IPS-20b (cell line): ENCODE results near the gene GAS2.
A peak's percentile ranks its signal among the peaks of the same experiment; 100 is the strongest.
"Not testable (repeated sequence)": the region's sequence is repeated elsewhere in the genome, so short reads cannot be mapped to it uniquely, and the experiment has no call there.

ENCODE experiments used
- H3K27ac ChIP-seq: one replicate; pipeline ENCODE4 v1.5.1; 2013; ENCODE audit warnings: low read length
- H3K27me3 ChIP-seq: 2 replicates; pipeline ENCODE4 v1.6.1; 2013; ENCODE audit warnings: mild to moderate bottlenecking, low read length, inconsistent platforms; ENCODE audit not compliant: insufficient read depth
- H3K36me3 ChIP-seq: 2 replicates; pipeline ENCODE4 v1.6.1; 2013; ENCODE audit warnings: low read depth, mild to moderate bottlenecking, inconsistent platforms, low read length, moderate library complexity; ENCODE audit not compliant: insufficient read depth
- H3K4me1 ChIP-seq: 2 replicates; pipeline ENCODE4 v1.6.1; 2013; ENCODE audit warnings: mild to moderate bottlenecking, control low read depth, inconsistent platforms, low read length, moderate library complexity; ENCODE audit not compliant: insufficient read depth
- H3K4me3 ChIP-seq: 2 replicates; pipeline ENCODE4 v1.5.1; 2013; ENCODE audit warnings: mild to moderate bottlenecking, low read length, inconsistent platforms
- H3K9ac ChIP-seq: 2 replicates; pipeline ENCODE4 v1.6.1; 2013; ENCODE audit warnings: low read depth, mild to moderate bottlenecking, inconsistent platforms, low read length, moderate library complexity
- H3K9me3 ChIP-seq: 2 replicates; pipeline ENCODE4 v1.6.1; 2013; ENCODE audit warnings: mild to moderate bottlenecking, low read depth, low read length, inconsistent platforms; ENCODE audit not compliant: insufficient read depth

The GAS2 gene

DNA sequence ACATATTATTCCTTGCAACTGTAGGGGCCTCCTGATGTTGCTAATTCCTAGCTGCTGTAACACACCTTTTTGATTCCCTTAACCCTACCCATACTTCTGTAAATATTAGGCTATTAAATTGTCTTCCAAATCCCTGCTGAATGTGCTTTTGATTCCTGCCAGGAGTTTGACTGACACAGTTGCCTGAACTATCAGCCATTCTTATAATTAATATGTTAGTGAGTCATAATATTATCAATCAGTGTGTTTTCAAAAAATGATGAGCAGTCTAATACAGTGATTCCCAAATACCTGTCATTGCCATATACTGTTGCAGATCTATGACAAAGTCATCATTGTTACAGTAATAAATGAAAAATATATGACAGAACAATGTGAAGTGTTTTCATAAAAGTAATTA is 24.9 kb upstream of the GAS2 start:
- H3K4me3 ChIP-seq: no peak overlapping the region
- H3K9me3 ChIP-seq: no peaks in the 10 kb centered on the region
- peaks cover 4% of the 10 kb centered on the region; the same call in 1 of the 2 replicates for H3K4me1 ChIP-seq

DNA sequence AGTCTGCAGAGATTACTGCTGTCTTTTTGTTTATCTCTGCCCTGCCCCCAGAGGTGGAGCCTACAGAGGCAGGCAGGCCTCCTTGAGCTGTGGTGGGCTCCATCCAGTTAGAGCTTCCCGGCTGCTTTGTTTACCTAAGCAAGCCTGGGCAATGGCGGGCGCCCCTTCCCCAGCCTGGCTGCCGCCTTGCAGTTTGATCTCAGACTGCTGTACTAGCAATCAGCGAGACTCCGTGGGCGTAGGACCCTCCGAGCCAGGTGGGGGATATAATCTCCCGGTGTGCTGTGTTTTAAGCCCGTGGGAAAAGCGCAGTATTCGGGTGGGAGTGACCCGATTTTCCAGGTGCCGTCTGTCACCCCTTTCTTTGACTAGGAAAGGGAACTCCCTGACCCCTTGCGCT is 14.1 kb upstream of the GAS2 start:
- H3K27me3 ChIP-seq, H3K36me3 ChIP-seq, H3K4me1 ChIP-seq, H3K4me3 ChIP-seq, H3K27ac ChIP-seq, H3K9me3 ChIP-seq, H3K9ac ChIP-seq: not testable (repeated sequence)

More for the DNA sequence above, 24.9 kb upstream of the GAS2 start:
- 0 out of 2 replicates have a peak, but pooled peaks cover 10% of the 10 kb centered on the region for H3K27me3 ChIP-seq
- no peak overlapping the region for H3K9ac ChIP-seq
- no peak overlapping the region for H3K27ac ChIP-seq
- H3K36me3 ChIP-seq: no peaks in the 10 kb centered on the region

DNA sequence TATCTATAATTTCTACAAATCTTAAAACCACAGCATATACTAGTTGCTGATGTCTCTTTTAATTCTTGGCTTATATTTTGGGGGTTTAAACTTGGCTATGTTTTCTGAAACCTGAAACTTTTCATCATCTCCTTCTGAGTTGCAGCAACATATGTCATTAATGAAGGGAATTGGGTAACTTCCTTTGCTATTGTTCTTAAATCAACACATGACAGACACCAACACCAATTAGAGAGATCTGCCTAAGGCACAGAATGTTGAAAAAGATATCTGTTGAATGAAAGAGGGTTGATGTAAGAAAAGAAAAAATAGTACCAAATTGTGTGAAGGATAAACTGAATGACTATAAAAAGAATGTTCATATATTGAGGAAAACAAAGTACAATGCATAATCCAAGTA is 10.3 kb upstream of the GAS2 start:
- Histone ChIP-seq H3K27ac (no peak overlapping the region), H3K9ac (no peak overlapping the region)

DNA sequence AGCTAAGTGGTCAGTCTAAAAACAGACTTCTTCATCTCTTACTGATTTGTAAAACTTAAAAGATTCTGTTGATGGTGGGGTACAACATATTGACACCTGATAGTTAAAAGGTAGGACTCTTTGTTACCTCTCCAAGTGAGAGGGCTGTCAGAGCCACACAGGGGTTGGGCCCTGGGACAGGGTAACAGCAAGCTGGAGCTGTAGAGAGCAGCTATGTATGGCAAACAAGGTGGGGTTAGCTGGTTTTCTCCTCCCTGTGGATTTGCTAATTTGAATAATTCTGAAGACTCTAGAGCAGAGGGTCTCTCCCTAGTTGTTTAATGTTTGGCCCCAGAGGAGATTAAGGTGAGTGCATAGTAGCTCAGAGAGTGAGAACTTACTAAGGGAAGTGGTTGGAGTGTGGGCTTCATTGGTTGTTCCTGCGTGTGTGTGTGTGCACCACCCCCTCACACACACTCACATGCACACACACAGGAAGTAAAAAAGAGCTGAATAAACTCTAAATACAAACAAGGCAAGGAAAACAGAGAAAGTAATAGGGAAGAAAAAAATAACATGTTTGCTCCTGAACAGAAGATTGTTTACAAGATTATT is 9.2 kb upstream of the GAS2 start:
- H3K9ac ChIP-seq: no peak overlapping the region
- peaks cover 6% of the 10 kb centered on the region for H3K4me1 ChIP-seq
- H3K36me3 ChIP-seq: no peaks in the 10 kb centered on the region
- no peak overlapping the region for H3K4me3 ChIP-seq
- no peaks in the 10 kb centered on the region for H3K9me3 ChIP-seq
- H3K27me3 ChIP-seq: no peaks in the 10 kb centered on the region
- H3K27ac ChIP-seq: no peak overlapping the region

More for the DNA sequence above, 10.3 kb upstream of the GAS2 start:
- Histone ChIP-seq H3K36me3 (no peaks in the 10 kb centered on the region), H3K4me3 (no peak overlapping the region), H3K27me3 (no peaks in the 10 kb centered on the region), H3K9me3 (no peaks in the 10 kb centered on the region), H3K4me1 (peaks cover 6% of the 10 kb centered on the region)

DNA sequence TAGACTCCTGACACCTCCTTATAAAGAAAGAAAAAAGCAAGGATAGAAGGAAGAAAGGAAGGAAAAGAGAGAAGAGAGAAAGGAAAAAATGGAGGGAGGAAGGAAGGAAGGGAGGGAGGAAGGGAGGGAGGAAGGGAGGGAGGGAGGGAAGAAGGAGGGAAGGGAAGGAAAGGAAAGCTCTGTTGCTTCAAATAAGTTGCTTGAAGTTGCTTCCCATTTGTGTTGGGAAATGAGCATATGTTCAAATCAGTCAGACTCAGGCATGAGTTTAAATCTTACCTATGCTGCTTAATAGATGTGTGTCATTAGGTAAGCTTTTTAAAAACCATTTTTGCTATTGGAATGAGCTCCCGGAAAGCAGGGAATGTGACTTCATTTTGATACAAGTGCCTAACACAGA is 6.6 kb upstream of the GAS2 start:
- H3K9ac ChIP-seq: no peak overlapping the region
- peaks cover 6% of the 10 kb centered on the region for H3K4me1 ChIP-seq
- H3K27ac ChIP-seq: no peak overlapping the region

DNA sequence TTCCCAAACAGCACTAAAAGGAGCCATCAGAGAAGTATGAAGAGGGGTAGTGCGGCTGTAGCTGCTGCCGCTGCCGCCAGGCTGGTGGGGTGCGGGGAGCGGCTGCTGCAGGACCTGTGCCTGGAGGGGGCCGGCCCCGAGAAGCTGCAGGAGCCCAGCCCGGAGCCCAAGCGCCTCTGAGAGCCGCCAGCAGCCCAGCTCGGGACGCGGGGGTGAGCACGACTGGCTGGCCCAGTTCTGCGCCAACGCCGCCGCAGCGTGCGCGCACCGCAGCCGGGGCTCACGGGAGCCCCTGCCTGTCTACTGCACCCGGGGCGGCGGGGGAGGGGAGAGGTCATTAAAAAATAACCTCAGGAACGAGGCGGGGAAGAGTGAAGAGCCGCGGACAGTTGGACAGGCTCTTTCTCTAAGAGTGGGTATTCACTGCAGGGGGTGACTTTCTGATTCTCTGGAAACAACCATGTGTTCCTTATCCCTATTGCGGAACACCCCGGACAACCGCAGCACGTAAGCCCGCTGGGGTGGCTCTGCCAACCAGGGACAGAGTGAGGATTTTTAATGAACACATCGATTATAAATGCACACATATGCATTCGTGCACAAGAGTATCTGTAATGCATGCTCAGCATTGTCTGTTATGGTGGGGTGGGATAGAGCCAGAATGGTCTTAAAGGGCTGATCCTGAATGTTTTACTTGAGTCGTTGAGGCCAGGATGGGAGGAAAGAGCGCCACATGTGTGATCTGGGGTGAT is 453 bp downstream of the GAS2 start:
- Histone ChIP-seq H3K36me3 (no peaks in the 10 kb centered on the region), H3K27me3 (peaks cover 33% of the 10 kb centered on the region), H3K9ac (peak overlapping the region; percentile 29), H3K4me3 (peak overlapping the region; percentile 70), H3K4me1 (peaks cover 11% of the 10 kb centered on the region; the same call in 1 of the 2 replicates), H3K9me3 (no peaks in the 10 kb centered on the region), H3K27ac (no peak overlapping the region)

More for the DNA sequence above, 6.6 kb upstream of the GAS2 start:
- H3K9me3 ChIP-seq: no peaks in the 10 kb centered on the region
- no peaks in the 10 kb centered on the region for H3K27me3 ChIP-seq
- no peaks in the 10 kb centered on the region for H3K36me3 ChIP-seq
- H3K4me3 ChIP-seq: no peak overlapping the region

DNA sequence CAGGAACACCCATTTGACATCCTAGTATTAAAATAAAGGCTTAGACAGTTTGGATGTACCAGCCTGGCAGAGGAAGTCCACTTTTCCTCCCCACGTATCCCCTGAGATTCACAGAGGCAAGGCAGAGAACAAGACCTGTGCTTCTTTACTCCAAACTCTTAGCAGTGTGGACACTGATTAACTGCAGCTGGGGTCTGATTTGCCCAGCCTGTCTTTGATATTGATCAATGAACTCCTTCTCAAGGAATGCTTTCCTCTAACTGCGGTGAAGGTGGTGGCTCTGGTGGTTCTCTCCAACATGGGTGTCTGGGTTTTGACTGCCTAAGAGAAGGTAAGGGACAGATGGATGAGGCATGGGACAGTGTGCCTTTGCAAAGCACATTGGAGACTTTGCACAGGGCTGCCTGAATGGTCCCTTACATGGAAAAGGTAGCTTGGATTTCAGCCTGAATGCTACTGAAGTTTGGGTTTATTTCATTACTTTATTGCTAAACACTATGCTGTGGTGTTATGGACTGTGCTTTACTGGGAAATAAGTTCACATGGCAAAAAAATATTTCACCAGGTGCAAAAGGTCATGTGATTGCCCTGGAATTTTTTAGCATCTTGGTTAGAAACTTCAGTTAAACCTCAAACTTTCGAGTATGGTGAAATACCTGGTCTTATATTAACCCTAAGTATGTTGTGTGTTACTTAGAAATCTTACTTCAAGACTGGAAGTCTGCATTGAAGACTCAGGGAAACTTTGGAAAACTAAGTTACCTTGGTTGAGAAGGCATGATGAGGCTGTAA is 1.8 kb downstream of the GAS2 start:
- Histone ChIP-seq H3K4me1 (peaks cover 11% of the 10 kb centered on the region; the same call in 1 of the 2 replicates), H3K36me3 (no peaks in the 10 kb centered on the region), H3K27ac (no peak overlapping the region), H3K27me3 (peaks cover 33% of the 10 kb centered on the region), H3K9me3 (no peaks in the 10 kb centered on the region), H3K4me3 (no peak overlapping the region), H3K9ac (no peak overlapping the region)

DNA sequence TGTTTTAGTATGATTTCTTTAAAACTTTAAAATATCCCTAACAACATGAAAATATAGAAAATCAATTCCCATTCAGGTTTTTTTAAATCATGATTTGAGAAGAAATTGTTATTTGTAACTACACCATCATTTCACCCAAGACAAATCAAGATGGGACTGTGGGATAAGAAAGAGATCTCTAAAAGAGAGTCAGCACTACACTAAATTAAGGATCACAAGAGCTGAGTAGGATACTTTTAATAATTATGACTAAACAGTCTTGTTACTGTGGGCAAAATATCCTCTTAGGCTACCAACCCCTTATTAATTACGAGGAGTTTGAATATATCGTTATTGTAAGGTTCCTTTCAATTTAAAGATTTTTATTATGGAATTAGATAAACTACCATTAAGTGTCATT is 3.0 kb downstream of the GAS2 start:
- no peaks in the 10 kb centered on the region for H3K36me3 ChIP-seq
- no peak overlapping the region for H3K4me3 ChIP-seq
- H3K4me1 ChIP-seq: peaks cover 11% of the 10 kb centered on the region; the same call in 1 of the 2 replicates
- H3K9ac ChIP-seq: no peak overlapping the region
- peaks cover 33% of the 10 kb centered on the region for H3K27me3 ChIP-seq
- H3K9me3 ChIP-seq: no peaks in the 10 kb centered on the region
- no peak overlapping the region for H3K27ac ChIP-seq

DNA sequence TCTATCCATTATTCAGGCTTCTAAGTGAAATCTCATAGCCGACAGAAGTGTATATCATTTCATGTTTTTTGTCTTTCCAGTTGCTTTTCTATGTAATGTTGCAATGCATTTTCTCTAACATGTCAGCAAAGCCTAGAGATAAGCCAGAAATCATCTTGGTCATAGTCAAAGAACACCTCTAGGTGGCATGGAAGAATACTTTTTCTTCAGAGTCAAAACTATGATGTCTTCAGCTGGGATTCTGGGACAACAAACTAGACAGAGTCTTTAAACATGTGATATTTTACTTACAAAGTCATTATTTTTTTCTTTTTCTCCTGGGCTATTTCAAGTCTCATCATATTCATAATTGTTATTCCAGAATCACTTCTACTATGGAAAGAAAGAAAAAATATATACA is 4.4 kb downstream of the GAS2 start:
- peaks cover 25% of the 10 kb centered on the region for H3K27me3 ChIP-seq
- H3K36me3 ChIP-seq: no peaks in the 10 kb centered on the region
- no peak overlapping the region for H3K9ac ChIP-seq
- H3K4me1 ChIP-seq: peaks cover 10% of the 10 kb centered on the region; the same call in 1 of the 2 replicates
- no peaks in the 10 kb centered on the region for H3K9me3 ChIP-seq
- H3K4me3 ChIP-seq: no peak overlapping the region
- H3K27ac ChIP-seq: no peak overlapping the region

DNA sequence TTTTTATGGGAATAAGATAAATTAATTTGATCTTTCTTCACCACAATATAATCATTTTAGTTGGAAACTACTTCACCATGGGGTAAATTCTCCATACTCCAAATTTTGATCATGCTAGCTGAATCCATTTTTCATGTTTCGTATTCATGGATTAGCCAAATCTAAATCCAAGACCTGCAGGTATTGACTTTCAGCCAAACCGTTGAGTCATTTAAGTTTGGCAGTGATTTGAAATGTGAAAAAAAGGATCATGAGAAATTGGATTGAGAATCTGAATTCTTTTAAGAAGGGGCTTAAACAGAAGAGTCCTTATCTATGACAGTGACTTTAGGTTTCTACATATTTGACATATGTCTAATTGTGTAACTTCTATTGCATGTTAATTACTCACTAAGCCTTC is 5.3 kb downstream of the GAS2 start:
- Histone ChIP-seq H3K9ac (no peak overlapping the region), H3K27ac (no peak overlapping the region), H3K4me1 (0 out of 2 replicates have a peak, but pooled peaks cover 5% of the 10 kb centered on the region), H3K4me3 (no peak overlapping the region), H3K27me3 (peaks cover 17% of the 10 kb centered on the region), H3K36me3 (no peaks in the 10 kb centered on the region), H3K9me3 (no peaks in the 10 kb centered on the region)

DNA sequence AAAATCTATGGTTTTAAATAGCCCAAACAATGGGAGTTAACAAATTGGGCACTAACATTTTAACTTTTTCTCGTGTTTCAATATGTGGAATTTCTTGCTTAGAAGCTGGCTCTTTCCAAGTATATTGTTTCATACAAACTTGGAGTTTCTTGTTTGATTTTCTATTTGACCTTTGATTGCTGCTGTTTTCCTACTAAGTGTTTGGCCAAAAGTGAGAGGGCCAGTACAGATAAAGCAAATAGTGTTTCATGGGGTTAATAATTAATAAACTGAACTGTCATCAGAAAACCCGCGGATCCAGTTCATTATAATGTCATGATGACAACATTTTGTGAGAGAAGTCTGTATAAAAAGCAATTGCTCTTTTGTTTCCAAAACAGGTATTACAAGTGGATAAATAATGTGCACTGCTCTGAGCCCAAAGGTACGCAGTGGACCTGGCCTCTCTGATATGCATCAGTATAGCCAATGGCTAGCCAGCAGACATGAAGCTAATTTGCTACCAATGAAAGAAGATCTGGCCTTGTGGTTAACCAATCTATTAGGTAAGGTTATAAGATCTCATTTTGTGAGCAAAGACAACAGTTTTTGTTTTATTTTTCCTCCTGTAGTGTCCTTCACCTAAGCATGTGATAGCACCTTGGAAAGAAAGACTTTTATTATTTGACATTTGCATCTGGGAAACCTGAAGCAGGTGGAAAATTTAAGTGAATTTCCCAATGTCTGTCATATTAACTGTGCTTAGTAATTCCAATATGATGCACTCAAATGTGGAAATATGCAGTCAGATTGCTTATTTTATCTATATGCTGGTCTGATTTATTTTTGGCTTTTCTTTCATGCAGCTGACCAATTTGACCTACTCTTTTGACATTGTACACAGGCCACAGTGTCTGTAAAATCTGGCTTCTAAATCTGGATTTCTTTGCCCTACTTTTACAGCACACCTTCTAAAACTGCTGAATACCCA is 8.3 kb downstream of the GAS2 start:
- Histone ChIP-seq H3K27ac (no peak overlapping the region), H3K4me1 (no peaks in the 10 kb centered on the region), H3K27me3 (no peaks in the 10 kb centered on the region), H3K4me3 (no peak overlapping the region), H3K9me3 (no peaks in the 10 kb centered on the region), H3K36me3 (no peaks in the 10 kb centered on the region), H3K9ac (no peak overlapping the region)
